NCI-H1105 treated with DMSO at 0.1 percent for 48 hours (cell line): ENCODE results near the gene PARD3.

Source experiments
- DNase-seq: peaks from one replicate; lab custom pipeline; 2025; lab: John Stamatoyannopoulos, UW

PARD3 gene

GRCh38 chr10:34063592-34063991 is 751.5 kb downstream of the PARD3 start:
- no peak for DNase-seq

- DNase-seq = no peak
Observed at GRCh38 chr10:34061841-34062240, 753.3 kb downstream of the PARD3 start.
